KBM-7 (cell line): ENCODE results near the gene ASB2.

Experiments used
- DNase-seq: peaks from one replicate; pipeline ENCODE4 v3.0.0-alpha.2; 2015
- in situ Hi-C: fragments of 300-500 bp; cut with MboI; formaldehyde crosslinking; loops from 2 replicates; pipeline ENCODE4 v1.14.3; 2020; ENCODE audit warnings: low sequenced_read_pairs, low pct_unique_long_range_greater_than_20kb, mixed read lengths

ASB2 gene

GRCh38 chr14:93898081-93898611 is 78.2 kb downstream of the ASB2 start:
- in situ Hi-C loops: no loop called here
- DNase-seq: no peak

DNA sequence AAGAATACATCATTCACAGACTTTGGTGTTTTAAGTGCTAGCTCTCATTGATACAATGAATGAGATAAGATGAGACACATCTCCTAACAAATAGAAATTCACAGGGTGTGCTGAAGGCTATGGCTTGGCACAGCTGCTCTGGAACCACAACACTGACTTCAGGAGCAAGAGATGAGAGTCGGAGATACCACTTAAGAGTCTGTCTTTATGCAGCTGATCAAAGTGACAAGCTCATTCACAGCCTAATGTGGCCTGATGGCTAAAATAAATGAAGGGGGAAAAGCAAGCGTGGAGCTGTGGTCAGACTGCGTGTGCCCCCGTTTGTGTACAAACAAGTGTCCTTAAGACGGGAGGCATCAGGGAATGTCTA is 78.9 kb downstream of the ASB2 start:
- in situ Hi-C loops: no loop called here
- no peak for DNase-seq

DNA sequence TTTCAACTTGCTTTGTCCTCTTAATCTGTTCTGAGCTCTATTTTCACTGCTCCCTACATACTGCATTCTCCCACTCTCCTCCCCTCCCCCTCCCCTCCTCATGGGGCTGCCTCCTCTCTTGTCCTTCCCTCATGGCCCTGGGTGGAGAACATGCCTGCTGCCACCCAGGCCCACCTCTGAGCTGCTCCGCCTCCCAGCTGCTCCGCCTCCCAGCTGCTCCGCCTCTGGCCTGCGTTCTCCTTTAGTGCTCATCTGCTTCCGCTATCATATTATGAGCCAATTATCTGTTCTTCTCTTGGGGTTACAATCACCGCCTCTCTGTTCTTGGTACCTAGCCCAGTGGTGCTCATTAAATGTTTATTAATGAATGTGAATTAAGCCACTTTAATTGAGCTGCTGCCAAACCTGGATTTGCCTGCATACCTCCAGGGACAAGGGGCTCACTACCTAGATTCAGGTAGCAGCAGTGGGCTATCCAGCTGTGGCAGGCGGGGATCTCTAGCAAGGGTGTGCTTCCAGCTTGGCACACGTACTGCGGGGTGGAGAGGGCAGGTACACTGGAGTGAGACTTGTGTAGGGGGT is 81.3 kb downstream of the ASB2 start:
- no peak for DNase-seq
- in situ Hi-C loops: no loop called here

DNA sequence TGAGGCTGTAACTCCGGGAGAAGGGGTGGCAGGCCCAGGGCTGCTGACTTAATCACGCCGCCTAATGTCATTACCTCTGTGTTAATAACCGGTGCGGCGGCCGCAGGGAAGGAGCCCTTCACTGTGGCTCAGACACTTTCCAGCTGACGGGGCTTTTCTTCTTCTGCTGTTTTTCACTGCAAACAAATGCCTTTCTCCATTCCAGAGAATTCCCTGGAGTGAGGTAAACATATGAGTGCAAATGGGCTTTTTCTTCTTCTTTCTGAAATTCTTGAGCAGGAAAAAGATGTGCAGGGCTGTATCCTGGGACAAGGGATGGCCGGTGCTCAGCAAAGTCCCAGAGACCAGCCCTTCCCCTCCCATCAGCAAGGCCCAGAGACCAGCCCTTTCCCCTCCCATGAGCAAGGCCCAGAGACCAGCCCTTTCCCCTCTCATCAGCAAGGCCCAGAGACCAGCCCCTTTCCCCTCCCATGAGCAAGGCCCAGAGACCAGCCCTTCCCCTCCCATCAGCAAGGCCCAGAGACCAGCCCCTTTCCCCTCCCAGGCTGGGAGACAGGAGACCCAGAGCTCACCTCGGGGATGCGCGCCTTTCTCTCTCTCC is 82.6 kb downstream of the ASB2 start:
- no peak for DNase-seq
- in situ Hi-C loops: no loop called here

GRCh38 chr14:93892923-93893558 is 83.3 kb downstream of the ASB2 start:
- DNase-seq: peak; percentile 57
- in situ Hi-C loops: no loop called here

- in situ Hi-C loops: no loop called here
Observed at GRCh38 chr14:93892505-93892839, 83.9 kb downstream of the ASB2 start.

DNA sequence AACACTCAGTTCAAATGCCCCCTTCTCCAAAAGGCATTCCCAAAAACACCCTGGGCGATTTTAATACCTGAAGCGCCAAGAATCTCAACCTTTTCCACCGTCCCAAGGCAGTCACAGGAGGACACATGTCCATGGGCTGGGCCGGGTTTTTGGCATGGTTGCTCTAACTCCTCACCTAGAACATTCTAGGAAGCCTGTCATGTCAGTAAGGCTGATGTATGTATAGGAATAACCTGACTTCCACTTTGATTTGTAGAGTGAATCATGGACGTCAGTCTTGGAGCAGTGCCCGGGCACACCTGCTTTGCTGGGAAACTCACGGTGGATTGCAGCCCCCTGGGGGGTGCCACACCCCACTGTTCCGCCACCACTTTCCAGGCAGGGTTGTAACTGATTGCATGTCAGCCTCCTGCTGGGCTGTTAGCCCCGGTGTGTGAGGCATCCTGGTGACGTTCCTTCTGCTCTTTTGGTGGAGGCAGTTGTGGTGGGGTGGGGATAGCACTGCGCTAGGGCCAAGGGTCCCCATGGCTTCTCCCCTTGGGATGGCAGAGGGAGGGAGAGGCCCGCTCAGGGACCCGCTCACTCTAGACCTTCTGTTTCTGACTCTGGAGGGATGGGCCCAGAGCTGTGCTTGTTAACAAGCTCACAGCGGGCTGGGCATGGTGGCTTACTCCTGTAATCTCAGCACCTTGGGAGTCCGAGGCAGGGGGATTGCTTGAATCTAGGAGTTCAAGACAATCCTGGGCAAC is 84.4 kb downstream of the ASB2 start:
- in situ Hi-C loops: no loop called here
- no peak for DNase-seq

More at GRCh38 chr14:93892505-93892839, 83.9 kb downstream of the ASB2 start:
- no peak for DNase-seq

DNA sequence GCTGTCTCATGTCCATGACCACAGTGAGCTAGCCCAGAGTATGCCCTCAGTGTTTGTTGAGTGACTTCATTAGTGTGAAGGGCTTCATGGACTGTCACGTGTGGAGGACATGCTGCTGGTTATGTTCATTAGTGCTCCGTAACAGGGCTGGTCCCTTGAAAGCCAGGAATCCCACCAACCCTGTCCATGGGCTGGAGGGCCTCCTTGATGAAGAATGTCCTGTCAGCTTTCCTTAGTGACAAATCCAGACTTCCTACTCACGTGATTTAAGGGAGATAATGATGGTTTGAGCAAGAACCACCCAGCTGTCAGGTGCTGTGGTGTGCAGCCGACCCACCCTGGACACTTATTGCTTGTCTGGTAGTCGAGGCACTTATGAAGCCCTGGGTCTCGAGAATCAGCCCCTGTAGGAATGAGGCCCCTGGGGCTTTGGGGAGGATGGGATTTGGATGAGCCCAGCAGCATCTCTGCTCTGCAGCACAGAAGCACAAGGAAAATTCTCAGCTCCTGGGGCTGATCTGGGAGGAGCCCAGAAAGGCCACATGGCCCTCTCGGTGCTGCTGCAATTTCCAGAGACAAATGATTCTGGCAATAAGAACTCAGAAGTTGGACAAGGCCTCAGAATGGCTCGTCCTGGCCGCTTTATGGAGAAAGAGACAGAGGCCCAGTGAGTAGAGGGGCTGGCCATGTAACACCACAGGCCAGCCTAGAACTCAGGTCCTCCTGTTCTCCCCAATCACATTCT is 86.5 kb downstream of the ASB2 start:
- in situ Hi-C loops: no loop called here
- no peak for DNase-seq

GRCh38 chr14:93888995-93889394 is 87.4 kb downstream of the ASB2 start:
- in situ Hi-C loops: no loop called here
- no peak for DNase-seq

DNA sequence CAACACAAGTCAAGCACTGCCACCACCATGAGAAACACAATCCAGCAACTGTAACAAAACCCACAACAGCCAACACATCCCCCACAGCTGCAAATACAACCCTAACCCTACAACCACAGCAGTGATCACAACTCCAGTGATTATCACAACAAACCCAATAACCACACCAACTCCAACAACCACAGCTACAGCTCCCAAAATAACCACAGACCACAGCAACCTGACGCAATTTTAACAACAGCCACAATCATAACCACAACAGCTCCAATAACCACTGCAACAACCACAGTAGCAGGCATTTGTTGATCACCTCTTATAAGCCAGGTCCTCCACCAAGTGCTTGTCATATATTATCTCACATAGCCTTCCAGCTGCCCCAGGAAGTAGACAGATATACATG is 91.4 kb downstream of the ASB2 start:
- no peak for DNase-seq
- in situ Hi-C loops: no loop called here
